ENCODE measurements around the gene GID8. TPM values are rescaled to one million over a fixed set of nuclear protein-coding genes. Genes with fewer than 3 reads are reported as not detected.

Gene GID8
- total RNA-seq, 1 donor from 2014 or later: 55.8 TPM

GRCh38 chr20:62935968-62936585 is 1.9 kb upstream of the GID8 start:
- peaks cover 9% of the 10 kb centered on the region for H3K36me3 Mint-ChIP-seq
- peaks cover 15% of the 10 kb centered on the region for H3K4me1 Mint-ChIP-seq (ENCODE audit: unreplicated experiment)
- H3K27ac Mint-ChIP-seq: no peak overlapping the region
- no peak for DNase-seq (ENCODE audit: extremely low spot score, unreplicated experiment)
- TF ChIP-seq CTCF (conservative IDR thresholded peaks at IDR 0.05): no peak
- no peaks in the 10 kb centered on the region for H3K27me3 Mint-ChIP-seq
- no peaks in the 10 kb centered on the region for H3K9me3 Mint-ChIP-seq
- H3K4me3 Mint-ChIP-seq: no peak overlapping the region

- no peak for TF ChIP-seq CTCF (conservative IDR thresholded peaks at IDR 0.05)
- Mint-ChIP-seq H3K36me3 (peaks cover 16% of the 10 kb centered on the region), H3K9me3 (no peaks in the 10 kb centered on the region), H3K27ac (peak overlapping the region; percentile 97), H3K4me3 (peak overlapping the region; percentile 97), H3K4me1 (ENCODE audit: unreplicated experiment) (peaks cover 19% of the 10 kb centered on the region), H3K27me3 (no peaks in the 10 kb centered on the region)
- peak; percentile 98 for DNase-seq (ENCODE audit: extremely low spot score, unreplicated experiment)
Measured at GRCh38 chr20:62937268-62938104, 461 bp upstream of the GID8 start.

- Mint-ChIP-seq H3K27me3 (no peaks in the 10 kb centered on the region), H3K9me3 (no peaks in the 10 kb centered on the region), H3K4me3 (peak overlapping the region; percentile 44), H3K27ac (no peak overlapping the region), H3K4me1 (ENCODE audit: unreplicated experiment) (peaks cover 19% of the 10 kb centered on the region), H3K36me3 (peaks cover 23% of the 10 kb centered on the region)
- TF ChIP-seq CTCF (conservative IDR thresholded peaks at IDR 0.05): no peak
- DNase-seq (ENCODE audit: extremely low spot score, unreplicated experiment): no peak
Measured at GRCh38 chr20:62940875-62941274, 2.9 kb downstream of the GID8 start.

GRCh38 chr20:62941792-62942191 is 3.8 kb downstream of the GID8 start:
- Mint-ChIP-seq H3K27me3 (no peaks in the 10 kb centered on the region), H3K9me3 (no peaks in the 10 kb centered on the region), H3K27ac (no peak overlapping the region), H3K4me1 (ENCODE audit: unreplicated experiment) (peaks cover 18% of the 10 kb centered on the region), H3K36me3 (peaks cover 27% of the 10 kb centered on the region), H3K4me3 (peak overlapping the region; percentile 17)
- no peak for TF ChIP-seq CTCF (conservative IDR thresholded peaks at IDR 0.05)
- DNase-seq (ENCODE audit: extremely low spot score, unreplicated experiment): no peak

GRCh38 chr20:62942456-62942855 is 4.5 kb downstream of the GID8 start:
- Mint-ChIP-seq H3K27ac (no peak overlapping the region), H3K4me1 (ENCODE audit: unreplicated experiment) (peaks cover 14% of the 10 kb centered on the region), H3K4me3 (no peak overlapping the region), H3K9me3 (no peaks in the 10 kb centered on the region), H3K36me3 (peaks cover 31% of the 10 kb centered on the region), H3K27me3 (no peaks in the 10 kb centered on the region)
- TF ChIP-seq CTCF (conservative IDR thresholded peaks at IDR 0.05): no peak
- no peak for DNase-seq (ENCODE audit: extremely low spot score, unreplicated experiment)
